SH-SY5Y (cell line): Measurements from ENCODE around the gene TLR9.

Experiments used
- GATA2 ChIP-seq: IDR thresholded peaks from 2 replicates; pipeline ENCODE4 v1.6.1; 2011; ENCODE audit warnings: mild to moderate bottlenecking, low read depth, low read length
- GATA3 ChIP-seq: IDR thresholded peaks from 2 replicates; pipeline ENCODE4 v1.6.1; 2011; ENCODE audit warnings: low read depth, mild to moderate bottlenecking, low read length, moderate library complexity

- no peak for TF ChIP-seq GATA3
- no peak for TF ChIP-seq GATA2
These were observed 2.8 kb upstream of the TLR9 start for GRCh38 chr3:52228266-52228665.
